GM23248 (cell line): ENCODE measurements around the gene SNAPC1. TPM values are rescaled to one million over a fixed set of nuclear protein-coding genes. Genes with fewer than 3 reads are reported as not detected.
A peak's percentile ranks its signal among the peaks of the same experiment; 100 is the strongest.

Experiments used
- DNase-seq: peaks from one replicate; pipeline ENCODE4 v3.0.0-alpha.2; 2015
- H2AFZ ChIP-seq: fragments of 200-600 bp; sonication (generic); 2 replicates; pipeline ENCODE4 v1.6.1; 2016; ENCODE audit warnings: antibody characterized with exemption
- H3F3A ChIP-seq: fragments of 200-600 bp; sonication (generic); 2 replicates; pipeline ENCODE4 v1.6.1; 2016; ENCODE audit warnings: mild to moderate bottlenecking, antibody characterized with exemption, mixed run types; ENCODE audit not compliant: insufficient read depth
- H3K27ac ChIP-seq: fragments of 200-600 bp; sonication (generic); 2 replicates; pipeline ENCODE4 v1.5.1; 2016; ENCODE audit warnings: mild to moderate bottlenecking
- H3K27me3 ChIP-seq: fragments of 200-600 bp; sonication (generic); replicated peaks from 2 replicates; pipeline ENCODE4 v1.6.1; 2016; ENCODE audit warnings: mild to moderate bottlenecking; ENCODE audit not compliant: insufficient read depth
- H3K36me3 ChIP-seq: fragments of 200-600 bp; sonication (generic); 2 replicates; pipeline ENCODE4 v1.6.1; 2016; ENCODE audit warnings: low read depth, mild to moderate bottlenecking
- H3K4me1 ChIP-seq: fragments of 200-600 bp; sonication (generic); 2 replicates; pipeline ENCODE4 v1.6.1; 2016; ENCODE audit warnings: mild to moderate bottlenecking; ENCODE audit not compliant: insufficient read depth
- H3K4me2 ChIP-seq: fragments of 200-600 bp; sonication (generic); one replicate; pipeline ENCODE4 v1.6.1; 2016; ENCODE audit warnings: mild to moderate bottlenecking; ENCODE audit not compliant: unreplicated experiment
- H3K4me3 ChIP-seq: fragments of 200-600 bp; sonication (generic); 2 replicates; pipeline ENCODE4 v1.5.1; 2016; ENCODE audit warnings: mild to moderate bottlenecking
- H3K79me2 ChIP-seq: fragments of 200-600 bp; sonication (generic); 2 replicates; pipeline ENCODE4 v1.6.1; 2016; ENCODE audit warnings: mild to moderate bottlenecking; ENCODE audit not compliant: insufficient read depth
- H3K9ac ChIP-seq: fragments of 200-600 bp; sonication (generic); 2 replicates; pipeline ENCODE4 v1.6.1; 2016; ENCODE audit warnings: mild to moderate bottlenecking
- H3K9me2 ChIP-seq: fragments of 200-600 bp; sonication (generic); 2 replicates; pipeline ENCODE4 v1.6.1; 2016; ENCODE audit warnings: mixed run types, mild to moderate bottlenecking, moderate library complexity; ENCODE audit not compliant: insufficient read depth
- H3K9me3 ChIP-seq: fragments of 200-600 bp; sonication (generic); one replicate; pipeline ENCODE4 v1.6.1; 2017; ENCODE audit warnings: low read depth
- H4K20me1 ChIP-seq: fragments of 200-600 bp; sonication (generic); 2 replicates; pipeline ENCODE4 v1.6.0; 2016; ENCODE audit not compliant: insufficient read depth
- EZH2 ChIP-seq: fragments of 200-600 bp; sonication (generic); IDR thresholded peaks from 2 replicates; pipeline ENCODE4 v1.6.1; 2018; ENCODE audit warnings: antibody characterized with exemption, mild to moderate bottlenecking; ENCODE audit not compliant: insufficient read depth, poor library complexity, severe bottlenecking
- EZH2phosphoT487 ChIP-seq: fragments of 200-600 bp; sonication (generic); IDR thresholded peaks from 2 replicates; pipeline ENCODE4 v1.6.1; 2018; ENCODE audit warnings: antibody characterized with exemption, moderate library complexity, mild to moderate bottlenecking, low read depth; ENCODE audit not compliant: insufficient read depth
- WGBS, 2 experiments: methylation state at CpG; one replicate each; pipeline ENCODE4 v1.1.6; 2015 to 2017; ENCODE audit warnings: low lambda C conversion rate in 2 of 2, low coverage in 1 of 2; ENCODE audit errors: missing lambda C conversion rate in 2 of 2; 5-methylcytosine and 5-hydroxymethylcytosine counted together
- in situ Hi-C: fragments of 300-500 bp; cut with MboI; formaldehyde crosslinking; loops from 2 replicates; pipeline ENCODE4 v1.15.0; 2020
- polyA plus RNA-seq: library from polyadenylated mRNA; unstranded; fragments of >200 nt; fragmentation: Nextera tagmentation; extraction: Ambion mirVana; gene quantifications from 2 replicates; pipeline ENCODE4 v1.2.1, GENCODE V29; 2016
- total RNA-seq: library from RNA; depleted of rRNA; stranded (reverse); fragments of >200 nt; shearing (Covaris generic); gene quantifications from 2 replicates; pipeline ENCODE4 v1.2.3, GENCODE V29; 2014

SNAPC1 gene
- total and polyA plus RNA-seq, 2 experiments from 2014 or later, result 35.9 to 41.6 TPM

GRCh38 chr14:61761557-61761956, 663 bp upstream of the SNAPC1 start:
- WGBS, 2 experiments, result 41 to 43% methylated on average over 5 of the region's 5 CpGs
- Histone ChIP-seq H3K4me1 (peaks cover 33% of the 10 kb centered on the region), H3K27ac (peak overlapping the region; percentile 81), H3K36me3 (peaks cover 5% of the 10 kb centered on the region; the same call in 1 of the 2 replicates), H2AFZ (peak overlapping the region; percentile 89), H3K4me2 (peak overlapping the region; percentile 90), H3K27me3 (no peaks in the 10 kb centered on the region), H3K9me3 (no peaks in the 10 kb centered on the region), H3K9me2 (no peaks in the 10 kb centered on the region), H3K9ac (peak overlapping the region; percentile 90), H3K79me2 (peaks cover 44% of the 10 kb centered on the region), H4K20me1 (no peaks in the 10 kb centered on the region), H3K4me3 (peak overlapping the region; percentile 87), H3F3A (peaks cover 28% of the 10 kb centered on the region)
- TF ChIP-seq EZH2phosphoT487, result no peak
- no peak for TF ChIP-seq EZH2
- no peak for DNase-seq
- in situ Hi-C loops, result loop anchor here (25.0 kb wide), 1 partner anchor 299 kb away; no protein-coding TSS in a partner anchor

GRCh38 chr14:61764342-61765122, 2.3 kb downstream of the SNAPC1 start:
- Histone ChIP-seq H3K9me3 (no peaks in the 10 kb centered on the region), H3K36me3 (peaks cover 22% of the 10 kb centered on the region), H3K4me2 (peak overlapping the region; percentile 92), H3K27ac (peak overlapping the region; percentile 81; the same call in 1 of the 2 replicates), H3K27me3 (no peaks in the 10 kb centered on the region), H2AFZ (no peak overlapping the region), H4K20me1 (no peaks in the 10 kb centered on the region), H3K9me2 (no peaks in the 10 kb centered on the region), H3F3A (peaks cover 20% of the 10 kb centered on the region; the same call in 1 of the 2 replicates), H3K9ac (peak overlapping the region; percentile 90), H3K4me1 (peaks cover 36% of the 10 kb centered on the region), H3K79me2 (peaks cover 73% of the 10 kb centered on the region), H3K4me3 (peak overlapping the region; percentile 87)
- peak; percentile 10 for DNase-seq
- TF ChIP-seq EZH2, result no peak
- WGBS, 2 experiments, result 73 to 75% methylated on average over 5 of the region's 5 CpGs
- in situ Hi-C loops, result loop anchor here (25.0 kb wide), 1 partner anchor 302 kb away; no protein-coding TSS in a partner anchor

GRCh38 chr14:61765225-61765943, 3.2 kb downstream of the SNAPC1 start:
- TF ChIP-seq EZH2, result no peak
- no peak for TF ChIP-seq EZH2phosphoT487
- Histone ChIP-seq H3K4me2 (peak overlapping the region; percentile 92), H3K9me2 (no peaks in the 10 kb centered on the region), H3K4me3 (peak overlapping the region; percentile 87), H3K27ac (no peak overlapping the region), H3F3A (peaks cover 20% of the 10 kb centered on the region; the same call in 1 of the 2 replicates), H3K9ac (0 out of 2 replicates have a peak overlapping the region, but pooled peaks have one; percentile 90), H3K27me3 (no peaks in the 10 kb centered on the region), H4K20me1 (no peaks in the 10 kb centered on the region), H3K9me3 (no peaks in the 10 kb centered on the region), H3K4me1 (peaks cover 36% of the 10 kb centered on the region), H2AFZ (no peak overlapping the region), H3K79me2 (peaks cover 82% of the 10 kb centered on the region), H3K36me3 (peaks cover 31% of the 10 kb centered on the region)
- in situ Hi-C loops, result loop anchor here (25.0 kb wide), 1 partner anchor 303 kb away; no protein-coding TSS in a partner anchor
- WGBS, 2 experiments, result 82% methylated on average over 15 of the region's 15 CpGs
- peak; percentile 4 for DNase-seq

- Histone ChIP-seq H3K9me3 (no peaks in the 10 kb centered on the region), H3K4me2 (peak overlapping the region; percentile 92), H2AFZ (no peak overlapping the region), H4K20me1 (no peaks in the 10 kb centered on the region), H3K4me3 (peak overlapping the region; percentile 87), H3K36me3 (peaks cover 36% of the 10 kb centered on the region), H3K9ac (no peak overlapping the region), H3K9me2 (no peaks in the 10 kb centered on the region), H3K4me1 (peaks cover 36% of the 10 kb centered on the region), H3K79me2 (peaks cover 90% of the 10 kb centered on the region), H3K27ac (no peak overlapping the region), H3K27me3 (no peaks in the 10 kb centered on the region), H3F3A (peaks cover 15% of the 10 kb centered on the region; the same call in 1 of the 2 replicates)
- no peak for DNase-seq
- TF ChIP-seq EZH2phosphoT487 (no peak), EZH2 (no peak)
- WGBS, 2 experiments, result 77 to 83% methylated on average over 5 of the region's 5 CpGs
- in situ Hi-C loops, result loop anchor here (25.0 kb wide), 1 partner anchor 304 kb away; no protein-coding TSS in a partner anchor
Observed at GRCh38 chr14:61766151-61766550, 3.9 kb downstream of the SNAPC1 start.
